ENCODE results near the gene GTPBP8.

The GTPBP8 gene

GRCh38 chr3:113013593-113013992, 22.8 kb downstream of the GTPBP8 start:
- no peak for TF ChIP-seq CTCF (IDR thresholded peaks at IDR 0.05; ENCODE audit: low read length, missing control alignments)
- H3K4me3 ChIP-seq (replicated peaks; ENCODE audit: low read depth, low read length) = no peak overlapping the region
- DNase-seq (ENCODE audit: low read depth) = no peak

DNA sequence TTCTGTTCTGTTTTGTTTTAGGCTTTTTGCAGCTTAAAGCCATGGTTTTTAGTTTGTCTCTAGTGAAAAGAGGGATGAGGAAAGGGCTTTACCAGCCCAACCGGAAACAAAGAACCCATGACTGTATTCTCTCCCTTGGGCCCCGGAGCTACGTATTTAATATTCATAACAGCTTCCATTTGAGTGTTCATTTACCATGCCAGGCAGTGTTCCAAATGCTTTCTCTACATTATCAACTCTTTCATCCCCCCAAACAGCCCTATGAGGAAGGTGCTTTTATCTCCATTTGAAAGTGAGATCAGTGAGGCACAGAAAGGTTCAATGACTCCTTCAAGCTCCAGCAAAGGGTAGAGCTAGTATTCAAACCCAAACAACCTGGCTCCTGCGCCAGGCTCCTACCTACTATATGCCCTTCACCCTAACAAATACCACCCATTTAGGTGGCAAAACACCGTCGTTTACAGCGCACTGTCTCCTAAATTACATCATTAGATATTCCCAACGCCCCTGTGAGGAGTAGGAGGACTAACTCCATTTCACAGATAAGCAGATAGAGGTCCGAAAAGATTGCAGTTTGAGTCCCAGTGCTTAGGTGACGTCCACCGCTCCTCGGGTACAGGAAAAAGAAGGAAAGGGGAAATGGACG, 27.9 kb downstream of the GTPBP8 start:
- peak overlapping the region; percentile 69 for H3K4me3 ChIP-seq (replicated peaks; ENCODE audit: low read depth, low read length)
- TF ChIP-seq CTCF (IDR thresholded peaks at IDR 0.05; ENCODE audit: low read length, missing control alignments) = no peak
- DNase-seq (ENCODE audit: low read depth) = peak; percentile 42

GRCh38 chr3:113019182-113020137, 28.7 kb downstream of the GTPBP8 start:
- peak; percentile 94 for DNase-seq (ENCODE audit: low read depth)
- peak overlapping the region; percentile 69 for H3K4me3 ChIP-seq (replicated peaks; ENCODE audit: low read depth, low read length)
- TF ChIP-seq CTCF (IDR thresholded peaks at IDR 0.05; ENCODE audit: low read length, missing control alignments) = no peak

GRCh38 chr3:113021471-113021870, 30.7 kb downstream of the GTPBP8 start:
- no peak for TF ChIP-seq CTCF (IDR thresholded peaks at IDR 0.05; ENCODE audit: low read length, missing control alignments)
- no peak for DNase-seq (ENCODE audit: low read depth)
- H3K4me3 ChIP-seq (replicated peaks; ENCODE audit: low read depth, low read length) = no peak overlapping the region

- DNase-seq (ENCODE audit: low read depth) = peak; percentile 22
- no peak for TF ChIP-seq CTCF (IDR thresholded peaks at IDR 0.05; ENCODE audit: low read length, missing control alignments)
- H3K4me3 ChIP-seq (replicated peaks; ENCODE audit: low read depth, low read length) = no peak overlapping the region
Measured at GRCh38 chr3:113034011-113034410, 43.2 kb downstream of the GTPBP8 start.

GRCh38 chr3:113035387-113035982, 44.7 kb downstream of the GTPBP8 start:
- peak; percentile 96 for TF ChIP-seq CTCF (IDR thresholded peaks at IDR 0.05; ENCODE audit: low read length, missing control alignments)
- no peak overlapping the region for H3K4me3 ChIP-seq (replicated peaks; ENCODE audit: low read depth, low read length)
- peak; percentile 76 for DNase-seq (ENCODE audit: low read depth)

Measured in fibroblast of pulmonary artery (primary cell).